HG02885 (cell line): ENCODE measurements around the gene ACBD4.

Source experiments
- ATAC-seq: cut with Tn5 transposase; IDR thresholded peaks from one replicate; pipeline ENCODE4 v1.9.1; 2021; ENCODE audit warnings: mild to moderate bottlenecking; ENCODE audit not compliant: unreplicated experiment, poor library complexity

Gene ACBD4

GRCh38 chr17:45149669-45150664 lies 14.5 kb downstream of the ACBD4 start:
- no peak for ATAC-seq

GRCh38 chr17:45150911-45151809 lies 15.7 kb downstream of the ACBD4 start:
- no peak for ATAC-seq

- no peak for ATAC-seq
Observed at GRCh38 chr17:45155029-45155428, 19.5 kb downstream of the ACBD4 start.

- ATAC-seq: no peak
Observed at GRCh38 chr17:45155483-45155882, 20.0 kb downstream of the ACBD4 start.

GRCh38 chr17:45156242-45156641 lies 20.8 kb downstream of the ACBD4 start:
- no peak for ATAC-seq

GRCh38 chr17:45160447-45161287 lies 25.2 kb downstream of the ACBD4 start:
- ATAC-seq: peak; percentile 21

GRCh38 chr17:45161288-45162024 lies 26.0 kb downstream of the ACBD4 start, which contains the start of gene HEXIM2:
HEXIM2 (plus strand) TSS chr17:45161875; CDS start chr17:45162794, 919 bp downstream.
- peak; percentile 91 for ATAC-seq

- ATAC-seq: no peak
Observed at GRCh38 chr17:45162025-45162687, 26.7 kb downstream of the ACBD4 start.

GRCh38 chr17:45164734-45165269 lies 29.3 kb downstream of the ACBD4 start:
- ATAC-seq: no peak

- no peak for ATAC-seq
Observed at GRCh38 chr17:45168991-45169752, 33.7 kb downstream of the ACBD4 start.

- no peak for ATAC-seq
Observed at GRCh38 chr17:45170280-45170930, 34.9 kb downstream of the ACBD4 start.

- ATAC-seq: no peak
Observed at GRCh38 chr17:45170931-45171337, 35.4 kb downstream of the ACBD4 start.

GRCh38 chr17:45171338-45172231 lies 36.1 kb downstream of the ACBD4 start:
- ATAC-seq: no peak

GRCh38 chr17:45172232-45172540 lies 36.7 kb downstream of the ACBD4 start:
- ATAC-seq: no peak

GRCh38 chr17:45172541-45173286 lies 37.2 kb downstream of the ACBD4 start:
- ATAC-seq: no peak

GRCh38 chr17:45175759-45176115 lies 40.2 kb downstream of the ACBD4 start:
- ATAC-seq: no peak
